Amniotic epithelial cell (primary cell): ENCODE measurements around the gene NTMT1.
"Not testable (repeated sequence)": the region's sequence is repeated elsewhere in the genome, so short reads cannot be mapped to it uniquely, and the experiment has no call there.

Experiments
- DNase-seq: peaks from one replicate; pipeline ENCODE4 v3.0.0-alpha.2; 2010; ENCODE audit warnings: low read depth

The NTMT1 gene

GRCh38 chr9:129654554-129655040, 28.6 kb downstream of the NTMT1 start:
- DNase-seq, result no peak

GRCh38 chr9:129655154-129655553, 29.2 kb downstream of the NTMT1 start:
- no peak for DNase-seq

GRCh38 chr9:129655696-129656095, 29.7 kb downstream of the NTMT1 start:
- DNase-seq, result no peak

GRCh38 chr9:129656795-129657390, 30.9 kb downstream of the NTMT1 start:
- peak; percentile 52 for DNase-seq

GRCh38 chr9:129661029-129661428, 35.1 kb downstream of the NTMT1 start:
- DNase-seq, result no peak

- not testable (repeated sequence) for DNase-seq
These were observed 36.3 kb downstream of the NTMT1 start for GRCh38 chr9:129662239-129662638.

GRCh38 chr9:129664746-129665388, 38.9 kb downstream of the NTMT1 start:
- DNase-seq, result no peak

- no peak for DNase-seq
These were observed 39.4 kb downstream of the NTMT1 start, which contains the start of gene PRRX2 for GRCh38 chr9:129665389-129665775. Gene PRRX2, plus strand, starts transcription at chr9:129665647. Its CDS starts 221 bp downstream, at chr9:129665868.

GRCh38 chr9:129665814-129666520, 40.0 kb downstream of the NTMT1 start:
- DNase-seq, result no peak

- no peak for DNase-seq
These were observed 40.6 kb downstream of the NTMT1 start for GRCh38 chr9:129666575-129666974.

- no peak for DNase-seq
These were observed 41.4 kb downstream of the NTMT1 start for GRCh38 chr9:129667378-129667777.

GRCh38 chr9:129667850-129668249, 41.9 kb downstream of the NTMT1 start:
- no peak for DNase-seq

- DNase-seq, result peak; percentile 55
These were observed 43.3 kb downstream of the NTMT1 start for GRCh38 chr9:129669141-129669718.

- no peak for DNase-seq
These were observed 44.0 kb downstream of the NTMT1 start for GRCh38 chr9:129669946-129670345.

GRCh38 chr9:129671065-129671464, 45.1 kb downstream of the NTMT1 start:
- no peak for DNase-seq

- DNase-seq, result no peak
These were observed 45.6 kb downstream of the NTMT1 start for GRCh38 chr9:129671519-129671918.

GRCh38 chr9:129672702-129673101, 46.7 kb downstream of the NTMT1 start:
- no peak for DNase-seq

GRCh38 chr9:129673602-129674001, 47.6 kb downstream of the NTMT1 start:
- DNase-seq, result no peak

- DNase-seq, result no peak
These were observed 48.3 kb downstream of the NTMT1 start for GRCh38 chr9:129674229-129674628.

GRCh38 chr9:129675620-129676019, 49.7 kb downstream of the NTMT1 start:
- no peak for DNase-seq

GRCh38 chr9:129676287-129676686, 50.3 kb downstream of the NTMT1 start:
- DNase-seq, result no peak

- no peak for DNase-seq
These were observed 51.0 kb downstream of the NTMT1 start for GRCh38 chr9:129676975-129677374.

- DNase-seq, result no peak
These were observed 51.5 kb downstream of the NTMT1 start for GRCh38 chr9:129677456-129677855.
